Loucy (cell line): ENCODE data around the gene RARB.

Experiments used
- H2AFZ ChIP-seq: fragments of 200-600 bp; sonication (generic); 2 replicates; pipeline ENCODE4 v1.6.0; 2016; ENCODE audit warnings: antibody characterized with exemption, mild to moderate bottlenecking, low read length, moderate library complexity
- H3F3A ChIP-seq: fragments of 200-600 bp; 2 replicates; pipeline ENCODE4 v1.6.0; 2016; ENCODE audit warnings: antibody characterized with exemption, low read depth, mild to moderate bottlenecking
- H3K27me3 ChIP-seq: fragments of 200-600 bp; sonication (generic); 2 replicates; pipeline ENCODE4 v1.6.1; 2014; ENCODE audit warnings: low read length, mild to moderate bottlenecking; ENCODE audit not compliant: insufficient read depth, poor library complexity, severe bottlenecking
- H3K36me3 ChIP-seq: fragments of 200-600 bp; sonication (generic); 2 replicates; pipeline ENCODE4 v1.6.1; 2016; ENCODE audit warnings: low read length; ENCODE audit not compliant: insufficient read depth
- H3K4me1 ChIP-seq: fragments of 200-600 bp; sonication (generic); 2 replicates; pipeline ENCODE4 v1.5.1; 2014; ENCODE audit warnings: low read length, mild to moderate bottlenecking; ENCODE audit not compliant: insufficient read depth, poor library complexity, severe bottlenecking
- H3K4me2 ChIP-seq: fragments of 200-600 bp; sonication (generic); 2 replicates; pipeline ENCODE4 v1.6.0; 2014; ENCODE audit warnings: antibody characterized with exemption, low read length, low read depth, mild to moderate bottlenecking; ENCODE audit not compliant: poor library complexity, severe bottlenecking
- H3K4me3 ChIP-seq: fragments of 200-600 bp; sonication (generic); 2 replicates; pipeline ENCODE4 v1.5.1; 2014; ENCODE audit warnings: low read length, mild to moderate bottlenecking, mixed read lengths; ENCODE audit not compliant: poor library complexity, severe bottlenecking
- H3K79me2 ChIP-seq: fragments of 200-600 bp; sonication (generic); 2 replicates; pipeline ENCODE4 v1.6.1; 2014; ENCODE audit warnings: low read length; ENCODE audit not compliant: insufficient read depth
- H3K9ac ChIP-seq: fragments of 200-600 bp; sonication (generic); 2 replicates; pipeline ENCODE4 v1.6.0; 2014; ENCODE audit warnings: mild to moderate bottlenecking, low read depth, low read length, moderate library complexity; ENCODE audit not compliant: poor library complexity, severe bottlenecking
- H3K9me2 ChIP-seq: fragments of 200-600 bp; sonication (generic); replicated peaks from 2 replicates; pipeline ENCODE4 v1.6.1; 2016; ENCODE audit warnings: low read depth, low read length, mixed read lengths
- H3K9me3 ChIP-seq: fragments of 200-600 bp; sonication (generic); 2 replicates; pipeline ENCODE4 v1.6.1; 2014; ENCODE audit warnings: mild to moderate bottlenecking, antibody characterized with exemption, low read length, low read depth; ENCODE audit not compliant: insufficient read depth
- H4K20me1 ChIP-seq: fragments of 200-600 bp; sonication (generic); 2 replicates; pipeline ENCODE4 v1.6.0; 2014; ENCODE audit warnings: antibody characterized with exemption, low read length, mild to moderate bottlenecking; ENCODE audit not compliant: insufficient read depth, poor library complexity, severe bottlenecking
- EZH2phosphoT487 ChIP-seq: fragments of 200-600 bp; IDR thresholded peaks from 2 replicates; pipeline ENCODE4 v1.6.1; 2018; ENCODE audit warnings: antibody characterized with exemption, mild to moderate bottlenecking, moderate library complexity, borderline replicate concordance
- TF ChIP-seq, protein P1 (sequence below): fragments of 200-600 bp; sonication (generic); conservative IDR thresholded peaks from 2 replicates; pipeline ENCODE4 v1.5.1; 2014; ENCODE audit warnings: mild to moderate bottlenecking, antibody characterized with exemption, low read length

The RARB gene

DNA sequence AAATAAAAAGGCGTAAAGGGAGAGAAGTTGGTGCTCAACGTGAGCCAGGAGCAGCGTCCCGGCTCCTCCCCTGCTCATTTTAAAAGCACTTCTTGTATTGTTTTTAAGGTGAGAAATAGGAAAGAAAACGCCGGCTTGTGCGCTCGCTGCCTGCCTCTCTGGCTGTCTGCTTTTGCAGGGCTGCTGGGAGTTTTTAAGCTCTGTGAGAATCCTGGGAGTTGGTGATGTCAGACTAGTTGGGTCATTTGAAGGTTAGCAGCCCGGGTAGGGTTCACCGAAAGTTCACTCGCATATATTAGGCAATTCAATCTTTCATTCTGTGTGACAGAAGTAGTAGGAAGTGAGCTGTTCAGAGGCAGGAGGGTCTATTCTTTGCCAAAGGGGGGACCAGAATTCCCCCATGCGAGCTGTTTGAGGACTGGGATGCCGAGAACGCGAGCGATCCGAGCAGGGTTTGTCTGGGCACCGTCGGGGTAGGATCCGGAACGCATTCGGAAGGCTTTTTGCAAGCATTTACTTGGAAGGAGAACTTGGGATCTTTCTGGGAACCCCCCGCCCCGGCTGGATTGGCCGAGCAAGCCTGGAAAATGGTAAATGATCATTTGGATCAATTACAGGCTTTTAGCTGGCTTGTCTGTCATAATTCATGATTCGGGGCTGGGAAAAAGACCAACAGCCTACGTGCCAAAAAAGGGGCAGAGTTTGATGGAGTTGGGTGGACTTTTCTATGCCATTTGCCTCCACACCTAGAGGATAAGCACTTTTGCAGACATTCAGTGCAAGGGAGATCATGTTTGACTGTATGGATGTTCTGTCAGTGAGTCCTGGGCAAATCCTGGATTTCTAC lies at the start of gene RARB:
TSS of gene RARB (plus strand) at position 322 of the 847 bp plus-strand sequence. CDS start at position 791, 469 bp downstream.
- TF ChIP-seq EZH2phosphoT487, result no peak
- TF ChIP-seq, protein P1, sequence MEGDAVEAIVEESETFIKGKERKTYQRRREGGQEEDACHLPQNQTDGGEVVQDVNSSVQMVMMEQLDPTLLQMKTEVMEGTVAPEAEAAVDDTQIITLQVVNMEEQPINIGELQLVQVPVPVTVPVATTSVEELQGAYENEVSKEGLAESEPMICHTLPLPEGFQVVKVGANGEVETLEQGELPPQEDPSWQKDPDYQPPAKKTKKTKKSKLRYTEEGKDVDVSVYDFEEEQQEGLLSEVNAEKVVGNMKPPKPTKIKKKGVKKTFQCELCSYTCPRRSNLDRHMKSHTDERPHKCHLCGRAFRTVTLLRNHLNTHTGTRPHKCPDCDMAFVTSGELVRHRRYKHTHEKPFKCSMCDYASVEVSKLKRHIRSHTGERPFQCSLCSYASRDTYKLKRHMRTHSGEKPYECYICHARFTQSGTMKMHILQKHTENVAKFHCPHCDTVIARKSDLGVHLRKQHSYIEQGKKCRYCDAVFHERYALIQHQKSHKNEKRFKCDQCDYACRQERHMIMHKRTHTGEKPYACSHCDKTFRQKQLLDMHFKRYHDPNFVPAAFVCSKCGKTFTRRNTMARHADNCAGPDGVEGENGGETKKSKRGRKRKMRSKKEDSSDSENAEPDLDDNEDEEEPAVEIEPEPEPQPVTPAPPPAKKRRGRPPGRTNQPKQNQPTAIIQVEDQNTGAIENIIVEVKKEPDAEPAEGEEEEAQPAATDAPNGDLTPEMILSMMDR, result no peak
- Histone ChIP-seq H3K4me3 (no peak within 1 kb of the TSS), H3F3A (no peaks in the 10 kb centered on the region), H4K20me1 (no peaks in the 10 kb centered on the region), H3K79me2 (no peaks in the 10 kb centered on the region), H3K9me2 (no peaks in the 10 kb centered on the region), H3K4me2 (no peak within 1 kb of the TSS), H3K9me3 (no peaks in the 10 kb centered on the region), H3K4me1 (peaks cover 11% of the 10 kb centered on the region), H3K9ac (no peak within 1 kb of the TSS), H3K27me3 (no peaks in the 10 kb centered on the region), H2AFZ (no peak within 1 kb of the TSS), H3K36me3 (no peaks in the 10 kb centered on the region)

DNA sequence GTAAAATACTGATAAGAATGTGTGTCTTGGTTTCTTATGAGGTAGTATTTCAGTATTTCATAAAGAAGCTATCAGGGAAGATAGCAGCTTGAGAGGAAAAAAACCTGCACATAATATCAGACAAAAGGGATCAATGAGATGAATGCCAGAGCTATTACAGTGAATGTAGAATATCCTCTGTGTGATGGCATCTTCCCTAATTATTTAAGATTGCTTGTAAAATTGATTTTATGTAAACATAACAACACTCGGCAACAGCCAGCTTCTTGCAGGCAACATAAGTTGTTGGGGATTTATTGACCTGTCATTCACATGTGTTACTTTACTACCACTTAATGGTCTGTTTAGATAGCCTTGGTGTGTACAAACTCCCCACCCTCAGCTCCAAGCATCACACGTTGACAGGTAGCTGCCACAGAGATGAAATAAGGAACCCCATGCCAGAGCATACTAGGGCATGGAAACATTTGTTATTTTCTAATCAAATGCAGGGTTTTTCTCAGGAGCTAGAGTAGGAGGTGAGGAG lies 49.2 kb upstream of the RARB start:
- no peak overlapping the region for H3K4me3 ChIP-seq
- H3K4me2 ChIP-seq, result no peak overlapping the region
- no peaks in the 10 kb centered on the region for H3K27me3 ChIP-seq
- no peak overlapping the region for H2AFZ ChIP-seq
- TF ChIP-seq, protein P1, result no peak
- TF ChIP-seq EZH2phosphoT487, result no peak
- H4K20me1 ChIP-seq, result no peaks in the 10 kb centered on the region
- no peaks in the 10 kb centered on the region for H3K36me3 ChIP-seq
- H3K79me2 ChIP-seq, result no peaks in the 10 kb centered on the region
- H3K9me2 ChIP-seq, result no peaks in the 10 kb centered on the region
- H3K9ac ChIP-seq, result no peak overlapping the region
- no peaks in the 10 kb centered on the region for H3K9me3 ChIP-seq
- no peaks in the 10 kb centered on the region for H3K4me1 ChIP-seq
- H3F3A ChIP-seq, result no peaks in the 10 kb centered on the region

- TF ChIP-seq, protein P1, result no peak
- no peak for TF ChIP-seq EZH2phosphoT487
- H3K4me2 ChIP-seq, result no peak overlapping the region
These were observed 47.8 kb upstream of the RARB start for GRCh38 chr3:25380222-25380739.

More at GRCh38 chr3:25380222-25380739, 47.8 kb upstream of the RARB start:
- Histone ChIP-seq H3F3A (no peaks in the 10 kb centered on the region), H3K4me3 (no peak overlapping the region), H3K9me2 (no peaks in the 10 kb centered on the region), H3K4me1 (no peaks in the 10 kb centered on the region), H3K36me3 (no peaks in the 10 kb centered on the region), H2AFZ (no peak overlapping the region), H4K20me1 (no peaks in the 10 kb centered on the region), H3K9ac (no peak overlapping the region), H3K79me2 (no peaks in the 10 kb centered on the region), H3K27me3 (no peaks in the 10 kb centered on the region), H3K9me3 (no peaks in the 10 kb centered on the region)
